Upper lobe of right lung (tissue), 1 donor: ENCODE results near the gene NSMCE4A. TPM values are rescaled to one million over a fixed set of nuclear protein-coding genes. Genes with fewer than 3 reads are reported as not detected.
"Not testable (repeated sequence)": the region's sequence is repeated elsewhere in the genome, so short reads cannot be mapped to it uniquely, and the experiment has no call there.

ENCODE experiments used
- ATAC-seq: fragments of 200-7000 bp; cut with Tn5 transposase; one replicate; pipeline ENCODE4 v1.9.1; 2020; ENCODE audit warnings: mild to moderate bottlenecking, moderate library complexity
- DNase-seq: peaks from one replicate; pipeline ENCODE4 v3.0.0-alpha.2; 2020
- H3K27ac ChIP-seq: fragments of 200-600 bp; one replicate; pipeline ENCODE4 v1.8.0; 2022
- H3K27me3 ChIP-seq: fragments of 200-600 bp; one replicate; pipeline ENCODE4 v1.8.0; 2022; ENCODE audit warnings: mild to moderate bottlenecking
- H3K36me3 ChIP-seq: fragments of 200-600 bp; one replicate; pipeline ENCODE4 v1.8.0; 2022
- H3K4me1 ChIP-seq: fragments of 200-600 bp; one replicate; pipeline ENCODE4 v1.8.0; 2022
- H3K4me3 ChIP-seq: fragments of 200-600 bp; one replicate; pipeline ENCODE4 v1.8.0; 2022; ENCODE audit warnings: mild to moderate bottlenecking
- H3K9me3 ChIP-seq: fragments of 200-600 bp; one replicate; pipeline ENCODE4 v1.8.0; 2022
- CTCF ChIP-seq: fragments of 200-600 bp; IDR thresholded peaks from one replicate; pipeline ENCODE4 v1.8.0; 2022; ENCODE audit warnings: antibody characterized with exemption
- intact Hi-C: fragments of 100-400 bp; cut with DNase I; formaldehyde crosslinking; loops from one replicate; pipeline ENCODE4 v1.11.0; 2022
- long read RNA-seq: library from polyadenylated mRNA; unstranded; transcript quantifications from one replicate; pipeline ENCODE4 v2.0.0, GENCODE V29; 2021
- total RNA-seq: library from RNA; stranded (reverse); fragmentation: NEBNext Ultra II Directional; extraction: Animal tissue kit (Norgen Biotek cat#: 25700); gene quantifications from one replicate; pipeline ENCODE4 v1.2.1, GENCODE V29; 2021
- donor health status: DM: no; HTN: yes; CAD: no; lungs with severe emphysema.

Gene NSMCE4A
- total RNA-seq, result 38.4 TPM
- long read RNA-seq, transcript NSMCE4A-202 (11 exons, 1,394 nt), result major isoform, 34 of 62 reads
- long read RNA-seq, partial matches to known transcripts, result 7 of 62 reads
- long read RNA-seq, other reads (novel, unspliced or antisense), result 18 of 62 reads

- H3K27ac ChIP-seq, result peak within 1 kb of the TSS; percentile 96
These were observed at the start of gene NSMCE4A for GRCh38 chr10:121974535-121975294. Gene NSMCE4A (minus strand): TSS chr10:121975217. CDS start chr10:121975165, 52 bp downstream.

GRCh38 chr10:122023257-122023656, 48.2 kb upstream of the NSMCE4A start:
- ATAC-seq, H3K9me3 ChIP-seq, H3K4me3 ChIP-seq, H3K36me3 ChIP-seq, DNase-seq, H3K27ac ChIP-seq, H3K4me1 ChIP-seq, intact Hi-C loops, H3K27me3 ChIP-seq: not testable (repeated sequence)

More at GRCh38 chr10:121974535-121975294, at the start of gene NSMCE4A:
- intact Hi-C loops, result no loop called here
- peak within 1 kb of the TSS; percentile 90 for H3K4me3 ChIP-seq
- no peaks in the 10 kb centered on the region for H3K27me3 ChIP-seq
- H3K4me1 ChIP-seq, result peaks cover 22% of the 10 kb centered on the region
- DNase-seq, result peak; percentile 91
- H3K36me3 ChIP-seq, result peaks cover 12% of the 10 kb centered on the region
- H3K9me3 ChIP-seq, result no peaks in the 10 kb centered on the region
- TF ChIP-seq CTCF, result no peak
- peak; percentile 92 for ATAC-seq

- no peaks in the 10 kb centered on the region for H3K27me3 ChIP-seq
- no peaks in the 10 kb centered on the region for H3K9me3 ChIP-seq
- intact Hi-C loops, result no loop called here
- no peaks in the 10 kb centered on the region for H3K4me1 ChIP-seq
- no peak for DNase-seq
- no peaks in the 10 kb centered on the region for H3K36me3 ChIP-seq
- no peak for TF ChIP-seq CTCF
- ATAC-seq, result no peak
- no peak overlapping the region for H3K4me3 ChIP-seq
- no peak overlapping the region for H3K27ac ChIP-seq
These were observed 47.3 kb upstream of the NSMCE4A start for GRCh38 chr10:122022276-122022675.

- Histone ChIP-seq H3K27me3 (no peaks in the 10 kb centered on the region), H3K4me1 (no peaks in the 10 kb centered on the region), H3K27ac (peak overlapping the region; percentile 24), H3K4me3 (no peak overlapping the region), H3K36me3 (no peaks in the 10 kb centered on the region), H3K9me3 (no peaks in the 10 kb centered on the region)
- ATAC-seq (no peak), DNase-seq (no peak)
- no peak for TF ChIP-seq CTCF
- intact Hi-C loops, result no loop called here
These were observed 46.8 kb upstream of the NSMCE4A start for GRCh38 chr10:122021828-122022227.

- no peak for TF ChIP-seq CTCF
- intact Hi-C loops, result no loop called here
- Histone ChIP-seq H3K27me3 (no peaks in the 10 kb centered on the region), H3K9me3 (no peaks in the 10 kb centered on the region), H3K4me1 (no peaks in the 10 kb centered on the region), H3K27ac (peak overlapping the region; percentile 24), H3K36me3 (no peaks in the 10 kb centered on the region), H3K4me3 (no peak overlapping the region)
- no peak for ATAC-seq
- no peak for DNase-seq
These were observed 46.4 kb upstream of the NSMCE4A start for GRCh38 chr10:122021379-122021778.

GRCh38 chr10:122020226-122020625, 45.2 kb upstream of the NSMCE4A start:
- DNase-seq, result no peak
- no peaks in the 10 kb centered on the region for H3K4me1 ChIP-seq
- no peaks in the 10 kb centered on the region for H3K9me3 ChIP-seq
- H3K27me3 ChIP-seq, result no peaks in the 10 kb centered on the region
- H3K4me3 ChIP-seq, result no peak overlapping the region
- ATAC-seq, result no peak
- H3K27ac ChIP-seq, result peak overlapping the region; percentile 59
- intact Hi-C loops, result no loop called here
- no peaks in the 10 kb centered on the region for H3K36me3 ChIP-seq
- no peak for TF ChIP-seq CTCF
